ENCODE measurements around the gene CXADR.

DNA sequence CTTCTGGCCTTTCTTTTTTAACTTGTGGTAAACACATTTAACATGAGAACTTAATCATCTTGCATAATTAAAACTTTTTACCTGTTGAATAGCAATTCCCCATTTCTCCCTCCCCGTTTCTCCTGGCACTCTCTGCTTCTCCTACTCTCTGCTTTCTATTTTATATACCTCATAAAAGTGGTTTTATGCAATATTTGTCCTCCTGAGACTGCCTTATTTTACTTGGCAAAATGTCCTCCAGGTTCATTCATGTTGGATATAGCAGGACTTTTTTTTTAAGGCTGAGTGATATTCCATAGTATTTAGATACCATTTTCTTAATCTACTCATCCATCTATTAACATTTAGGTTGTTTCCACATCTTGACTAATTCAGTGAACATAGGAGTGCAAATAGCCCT, 64.9 kb downstream of the CXADR start:
- TF ChIP-seq, protein P1, sequence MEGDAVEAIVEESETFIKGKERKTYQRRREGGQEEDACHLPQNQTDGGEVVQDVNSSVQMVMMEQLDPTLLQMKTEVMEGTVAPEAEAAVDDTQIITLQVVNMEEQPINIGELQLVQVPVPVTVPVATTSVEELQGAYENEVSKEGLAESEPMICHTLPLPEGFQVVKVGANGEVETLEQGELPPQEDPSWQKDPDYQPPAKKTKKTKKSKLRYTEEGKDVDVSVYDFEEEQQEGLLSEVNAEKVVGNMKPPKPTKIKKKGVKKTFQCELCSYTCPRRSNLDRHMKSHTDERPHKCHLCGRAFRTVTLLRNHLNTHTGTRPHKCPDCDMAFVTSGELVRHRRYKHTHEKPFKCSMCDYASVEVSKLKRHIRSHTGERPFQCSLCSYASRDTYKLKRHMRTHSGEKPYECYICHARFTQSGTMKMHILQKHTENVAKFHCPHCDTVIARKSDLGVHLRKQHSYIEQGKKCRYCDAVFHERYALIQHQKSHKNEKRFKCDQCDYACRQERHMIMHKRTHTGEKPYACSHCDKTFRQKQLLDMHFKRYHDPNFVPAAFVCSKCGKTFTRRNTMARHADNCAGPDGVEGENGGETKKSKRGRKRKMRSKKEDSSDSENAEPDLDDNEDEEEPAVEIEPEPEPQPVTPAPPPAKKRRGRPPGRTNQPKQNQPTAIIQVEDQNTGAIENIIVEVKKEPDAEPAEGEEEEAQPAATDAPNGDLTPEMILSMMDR (IDR thresholded peaks at IDR 0.05; ENCODE audit: low read depth, low read length, missing input control), result no peak
- TF ChIP-seq, protein P2, sequence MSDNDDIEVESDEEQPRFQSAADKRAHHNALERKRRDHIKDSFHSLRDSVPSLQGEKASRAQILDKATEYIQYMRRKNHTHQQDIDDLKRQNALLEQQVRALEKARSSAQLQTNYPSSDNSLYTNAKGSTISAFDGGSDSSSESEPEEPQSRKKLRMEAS (IDR thresholded peaks at IDR 0.05), result no peak
- TF ChIP-seq YY1 (IDR thresholded peaks at IDR 0.05) (no peak), FOXA1 (IDR thresholded peaks at IDR 0.05) (no peak), RAD21 (IDR thresholded peaks at IDR 0.05) (no peak)
- TF ChIP-seq, protein P3, sequence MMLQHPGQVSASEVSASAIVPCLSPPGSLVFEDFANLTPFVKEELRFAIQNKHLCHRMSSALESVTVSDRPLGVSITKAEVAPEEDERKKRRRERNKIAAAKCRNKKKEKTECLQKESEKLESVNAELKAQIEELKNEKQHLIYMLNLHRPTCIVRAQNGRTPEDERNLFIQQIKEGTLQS (IDR thresholded peaks at IDR 0.05), result no peak
- TF ChIP-seq, protein P4, sequence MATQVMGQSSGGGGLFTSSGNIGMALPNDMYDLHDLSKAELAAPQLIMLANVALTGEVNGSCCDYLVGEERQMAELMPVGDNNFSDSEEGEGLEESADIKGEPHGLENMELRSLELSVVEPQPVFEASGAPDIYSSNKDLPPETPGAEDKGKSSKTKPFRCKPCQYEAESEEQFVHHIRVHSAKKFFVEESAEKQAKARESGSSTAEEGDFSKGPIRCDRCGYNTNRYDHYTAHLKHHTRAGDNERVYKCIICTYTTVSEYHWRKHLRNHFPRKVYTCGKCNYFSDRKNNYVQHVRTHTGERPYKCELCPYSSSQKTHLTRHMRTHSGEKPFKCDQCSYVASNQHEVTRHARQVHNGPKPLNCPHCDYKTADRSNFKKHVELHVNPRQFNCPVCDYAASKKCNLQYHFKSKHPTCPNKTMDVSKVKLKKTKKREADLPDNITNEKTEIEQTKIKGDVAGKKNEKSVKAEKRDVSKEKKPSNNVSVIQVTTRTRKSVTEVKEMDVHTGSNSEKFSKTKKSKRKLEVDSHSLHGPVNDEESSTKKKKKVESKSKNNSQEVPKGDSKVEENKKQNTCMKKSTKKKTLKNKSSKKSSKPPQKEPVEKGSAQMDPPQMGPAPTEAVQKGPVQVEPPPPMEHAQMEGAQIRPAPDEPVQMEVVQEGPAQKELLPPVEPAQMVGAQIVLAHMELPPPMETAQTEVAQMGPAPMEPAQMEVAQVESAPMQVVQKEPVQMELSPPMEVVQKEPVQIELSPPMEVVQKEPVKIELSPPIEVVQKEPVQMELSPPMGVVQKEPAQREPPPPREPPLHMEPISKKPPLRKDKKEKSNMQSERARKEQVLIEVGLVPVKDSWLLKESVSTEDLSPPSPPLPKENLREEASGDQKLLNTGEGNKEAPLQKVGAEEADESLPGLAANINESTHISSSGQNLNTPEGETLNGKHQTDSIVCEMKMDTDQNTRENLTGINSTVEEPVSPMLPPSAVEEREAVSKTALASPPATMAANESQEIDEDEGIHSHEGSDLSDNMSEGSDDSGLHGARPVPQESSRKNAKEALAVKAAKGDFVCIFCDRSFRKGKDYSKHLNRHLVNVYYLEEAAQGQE (IDR thresholded peaks at IDR 0.05), result no peak
